Right hindlimb (tissue), 1 donor: ENCODE measurements around the gene ACADVL.

ENCODE experiments used
- DNase-seq: peaks from one replicate; pipeline ENCODE4 v3.0.0-alpha.2; 2018

The ACADVL gene

GRCh38 chr17:7191571-7192270 is 28.0 kb upstream of the ACADVL start:
- DNase-seq = peak; percentile 66

- no peak for DNase-seq
Observed at GRCh38 chr17:7192271-7192937, 27.3 kb upstream of the ACADVL start.

- no peak for DNase-seq
Observed at GRCh38 chr17:7195971-7196370, 23.8 kb upstream of the ACADVL start.

- DNase-seq = no peak
Observed at GRCh38 chr17:7196651-7197401, 22.9 kb upstream of the ACADVL start.

- DNase-seq = peak; percentile 22
Observed at GRCh38 chr17:7203391-7203790, 16.3 kb upstream of the ACADVL start.

- DNase-seq = no peak
Observed at GRCh38 chr17:7204336-7204735, 15.4 kb upstream of the ACADVL start.

- DNase-seq = peak; percentile 93
Observed at GRCh38 chr17:7204828-7205461, 14.8 kb upstream of the ACADVL start.

- no peak for DNase-seq
Observed at GRCh38 chr17:7205561-7205960, 14.2 kb upstream of the ACADVL start.

- DNase-seq = peak; percentile 68
Observed at GRCh38 chr17:7207120-7208001, 12.4 kb upstream of the ACADVL start.

- peak; percentile 31 for DNase-seq
Observed at GRCh38 chr17:7208027-7208571, 11.6 kb upstream of the ACADVL start.

- DNase-seq = peak; percentile 12
Observed at GRCh38 chr17:7208754-7209460, 10.8 kb upstream of the ACADVL start.

- DNase-seq = peak; percentile 35
Observed at GRCh38 chr17:7211491-7212273, 8.1 kb upstream of the ACADVL start.

- DNase-seq = peak; percentile 90
Observed at GRCh38 chr17:7213895-7214299, 5.8 kb upstream of the ACADVL start.

- DNase-seq = peak; percentile 99
Observed at GRCh38 chr17:7214300-7215135, 5.2 kb upstream of the ACADVL start.

GRCh38 chr17:7215136-7215638 is 4.6 kb upstream of the ACADVL start:
- DNase-seq = no peak

- DNase-seq = no peak
Observed at GRCh38 chr17:7215652-7216180, 4.0 kb upstream of the ACADVL start.

- DNase-seq = no peak
Observed at GRCh38 chr17:7216242-7217112, 3.3 kb upstream of the ACADVL start.
